Suppressor macrophage treated with lipopolysaccharide for 4 hours (primary cell): Measurements from ENCODE around the gene KCNN1.
"Not testable (repeated sequence)": the region's sequence is repeated elsewhere in the genome, so short reads cannot be mapped to it uniquely, and the experiment has no call there.

ENCODE experiments used
- DNase-seq: peaks from one replicate; pipeline ENCODE4 v3.0.0-alpha.2; 2020

Gene KCNN1

GRCh38 chr19:17969096-17969792 is 2.3 kb downstream of the KCNN1 start:
- no peak for DNase-seq

- no peak for DNase-seq
Observed at GRCh38 chr19:17972230-17972629, 5.3 kb downstream of the KCNN1 start.

- DNase-seq, result no peak
Observed at GRCh38 chr19:17973759-17974158, 6.9 kb downstream of the KCNN1 start.

GRCh38 chr19:17974551-17974950 is 7.6 kb downstream of the KCNN1 start:
- no peak for DNase-seq

- DNase-seq, result no peak
Observed at GRCh38 chr19:17975032-17975431, 8.1 kb downstream of the KCNN1 start.

- DNase-seq, result peak; percentile 45
Observed at GRCh38 chr19:17977021-17977420, 10.1 kb downstream of the KCNN1 start.

- DNase-seq, result no peak
Observed at GRCh38 chr19:17977488-17977887, 10.6 kb downstream of the KCNN1 start.

GRCh38 chr19:17981611-17982010 is 14.7 kb downstream of the KCNN1 start:
- no peak for DNase-seq

GRCh38 chr19:17982430-17982829 is 15.5 kb downstream of the KCNN1 start:
- DNase-seq, result no peak

- no peak for DNase-seq
Observed at GRCh38 chr19:17985037-17985818, 18.3 kb downstream of the KCNN1 start.

- not testable (repeated sequence) for DNase-seq
Observed at GRCh38 chr19:17986569-17986968, 19.7 kb downstream of the KCNN1 start.

- DNase-seq, result no peak
Observed at GRCh38 chr19:17988161-17988560, 21.3 kb downstream of the KCNN1 start.

- no peak for DNase-seq
Observed at GRCh38 chr19:17989425-17990094, 22.7 kb downstream of the KCNN1 start.

GRCh38 chr19:17993076-17993813 is 26.3 kb downstream of the KCNN1 start:
- no peak for DNase-seq

GRCh38 chr19:17996826-17997316 is 30.0 kb downstream of the KCNN1 start:
- DNase-seq, result peak; percentile 89

- DNase-seq, result peak; percentile 29
Observed at GRCh38 chr19:17997969-17998826, 31.3 kb downstream of the KCNN1 start.

GRCh38 chr19:17998827-17999150 is 31.9 kb downstream of the KCNN1 start:
- DNase-seq, result no peak

GRCh38 chr19:17999684-18000479 is 33.0 kb downstream of the KCNN1 start:
- no peak for DNase-seq

GRCh38 chr19:18000480-18000914 is 33.6 kb downstream of the KCNN1 start:
- peak; percentile 77 for DNase-seq

- DNase-seq, result peak; percentile 92
Observed at GRCh38 chr19:18000915-18001776, 34.2 kb downstream of the KCNN1 start.
